ENCODE data around the gene BCAR3. TPM values are rescaled to one million over a fixed set of nuclear protein-coding genes. Genes with fewer than 3 reads are reported as not detected.

BCAR3 gene
- total RNA-seq, 2 donors from 2014 or later, result 45.2 to 47.7 TPM

DNA sequence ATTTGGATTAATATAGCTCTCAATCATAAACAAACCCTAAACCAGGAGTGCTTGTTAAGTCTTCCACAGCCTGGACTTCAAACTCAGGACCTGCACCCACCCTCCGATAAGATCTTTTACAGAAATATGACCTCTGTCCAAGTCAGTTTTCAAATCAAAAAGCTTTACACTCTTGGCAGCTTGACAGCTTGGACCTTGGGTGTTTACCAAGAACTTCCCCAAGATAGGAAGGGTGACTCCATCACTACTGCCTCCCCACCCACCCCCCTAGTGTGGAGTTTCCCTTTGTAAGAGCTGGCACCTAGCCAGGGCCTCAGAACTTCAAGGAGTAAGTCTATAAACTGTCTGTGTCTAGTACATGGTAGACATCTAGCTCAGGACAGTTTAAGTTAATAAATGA, 9.6 kb downstream of the BCAR3 start:
- no peak overlapping the region for H3K27ac ChIP-seq
- no peaks in the 10 kb centered on the region for H3K36me3 ChIP-seq
- no peaks in the 10 kb centered on the region for H3K9me3 ChIP-seq
- TF ChIP-seq, protein P1, sequence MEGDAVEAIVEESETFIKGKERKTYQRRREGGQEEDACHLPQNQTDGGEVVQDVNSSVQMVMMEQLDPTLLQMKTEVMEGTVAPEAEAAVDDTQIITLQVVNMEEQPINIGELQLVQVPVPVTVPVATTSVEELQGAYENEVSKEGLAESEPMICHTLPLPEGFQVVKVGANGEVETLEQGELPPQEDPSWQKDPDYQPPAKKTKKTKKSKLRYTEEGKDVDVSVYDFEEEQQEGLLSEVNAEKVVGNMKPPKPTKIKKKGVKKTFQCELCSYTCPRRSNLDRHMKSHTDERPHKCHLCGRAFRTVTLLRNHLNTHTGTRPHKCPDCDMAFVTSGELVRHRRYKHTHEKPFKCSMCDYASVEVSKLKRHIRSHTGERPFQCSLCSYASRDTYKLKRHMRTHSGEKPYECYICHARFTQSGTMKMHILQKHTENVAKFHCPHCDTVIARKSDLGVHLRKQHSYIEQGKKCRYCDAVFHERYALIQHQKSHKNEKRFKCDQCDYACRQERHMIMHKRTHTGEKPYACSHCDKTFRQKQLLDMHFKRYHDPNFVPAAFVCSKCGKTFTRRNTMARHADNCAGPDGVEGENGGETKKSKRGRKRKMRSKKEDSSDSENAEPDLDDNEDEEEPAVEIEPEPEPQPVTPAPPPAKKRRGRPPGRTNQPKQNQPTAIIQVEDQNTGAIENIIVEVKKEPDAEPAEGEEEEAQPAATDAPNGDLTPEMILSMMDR (IDR thresholded peaks at IDR 0.05), result no peak
- intact Hi-C loops (cut with DNase I), result no loop called here
- no peak overlapping the region for H3K9ac ChIP-seq (ENCODE audit: low read depth in 2 of 2, low read length in 2 of 2)
- H3K27me3 ChIP-seq, result no peaks in the 10 kb centered on the region
- DNase-seq, result peak; percentile 93
- H3K4me3 ChIP-seq, result no peak overlapping the region
- H3K4me1 ChIP-seq, result peaks cover 8% of the 10 kb centered on the region

DNA sequence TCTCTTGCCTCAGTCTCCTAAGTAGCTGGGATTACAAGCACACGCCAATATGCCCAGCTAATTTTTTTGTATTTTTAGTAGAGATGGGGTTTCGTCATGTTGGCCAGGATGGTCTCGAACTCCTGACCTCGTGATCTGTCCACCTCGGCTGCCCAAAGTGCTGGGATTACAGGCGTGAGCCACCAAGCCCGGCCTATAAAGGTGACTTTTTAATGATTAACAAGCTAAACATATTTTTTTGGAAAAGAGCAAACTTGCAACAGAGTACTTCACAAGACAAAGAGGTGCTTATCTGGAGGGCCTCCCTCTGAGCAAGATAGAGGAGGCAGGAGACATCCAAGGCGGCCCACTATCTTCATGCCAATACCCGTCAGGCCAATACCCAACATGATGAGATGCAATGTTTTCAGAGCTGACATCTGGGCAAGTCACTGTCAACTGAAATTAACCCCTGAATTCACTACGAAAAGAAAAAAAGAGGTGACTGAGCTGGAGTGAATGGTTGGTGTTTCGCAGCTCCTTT, 10.5 kb downstream of the BCAR3 start:
- Histone ChIP-seq H3K9me3 (no peaks in the 10 kb centered on the region), H3K4me1 (peaks cover 8% of the 10 kb centered on the region), H3K4me3 (no peak overlapping the region), H3K27me3 (no peaks in the 10 kb centered on the region), H3K9ac (ENCODE audit: low read depth in 2 of 2, low read length in 2 of 2) (no peak overlapping the region), H3K36me3 (no peaks in the 10 kb centered on the region), H3K27ac (no peak overlapping the region)
- intact Hi-C loops (cut with DNase I), result no loop called here
- TF ChIP-seq, protein P1 (IDR thresholded peaks at IDR 0.05), result no peak
- DNase-seq, result no peak

DNA sequence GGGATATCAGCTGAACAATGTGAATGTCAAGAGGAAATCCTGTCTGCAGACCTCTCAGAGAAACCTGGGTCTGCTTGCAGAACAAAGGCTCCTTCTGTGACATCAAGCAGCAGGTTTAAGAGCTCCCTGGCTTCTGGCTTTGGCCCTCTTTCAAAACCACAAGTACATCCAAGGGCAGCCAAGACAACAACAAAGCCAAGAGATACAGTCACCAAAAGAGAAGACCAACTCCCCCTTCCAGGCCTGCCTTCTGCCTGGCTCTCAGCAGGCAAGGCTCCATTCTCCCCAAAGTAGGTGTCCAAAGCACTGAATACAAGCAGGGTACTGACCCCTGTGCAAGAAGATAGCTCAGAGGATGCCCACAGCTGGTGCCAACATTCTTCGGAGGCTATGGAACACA, 11.5 kb downstream of the BCAR3 start:
- intact Hi-C loops (cut with DNase I), result no loop called here
- Histone ChIP-seq H3K4me1 (peaks cover 8% of the 10 kb centered on the region), H3K27me3 (no peaks in the 10 kb centered on the region), H3K9ac (ENCODE audit: low read depth in 2 of 2, low read length in 2 of 2) (no peak overlapping the region), H3K36me3 (no peaks in the 10 kb centered on the region), H3K27ac (no peak overlapping the region), H3K4me3 (no peak overlapping the region), H3K9me3 (no peaks in the 10 kb centered on the region)
- no peak for DNase-seq
- TF ChIP-seq, protein P1 (IDR thresholded peaks at IDR 0.05), result no peak

DNA sequence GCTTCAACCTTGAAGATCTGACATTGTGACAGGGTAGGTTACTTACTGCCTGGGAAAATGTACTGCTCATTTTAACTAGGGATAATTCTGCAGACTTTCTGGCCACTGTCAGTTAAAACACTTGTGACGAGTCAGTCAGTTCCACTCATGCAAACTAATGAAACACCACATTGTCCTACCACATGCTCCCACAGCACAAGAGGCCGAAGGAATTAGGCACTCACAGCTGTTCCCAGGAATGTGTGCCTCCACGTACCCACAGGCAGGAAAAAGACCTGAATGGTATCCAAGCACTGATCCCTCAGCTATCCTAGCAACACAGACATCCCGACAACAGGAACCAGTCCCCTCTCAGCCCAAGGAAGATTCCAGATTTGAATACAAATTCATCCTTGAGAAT, 12.3 kb downstream of the BCAR3 start:
- DNase-seq, result no peak
- intact Hi-C loops (cut with DNase I), result no loop called here
- Histone ChIP-seq H3K27me3 (no peaks in the 10 kb centered on the region), H3K36me3 (no peaks in the 10 kb centered on the region), H3K27ac (no peak overlapping the region), H3K4me1 (peaks cover 8% of the 10 kb centered on the region), H3K4me3 (no peak overlapping the region), H3K9ac (ENCODE audit: low read depth in 2 of 2, low read length in 2 of 2) (no peak overlapping the region), H3K9me3 (no peaks in the 10 kb centered on the region)
- TF ChIP-seq, protein P1 (IDR thresholded peaks at IDR 0.05), result no peak

DNA sequence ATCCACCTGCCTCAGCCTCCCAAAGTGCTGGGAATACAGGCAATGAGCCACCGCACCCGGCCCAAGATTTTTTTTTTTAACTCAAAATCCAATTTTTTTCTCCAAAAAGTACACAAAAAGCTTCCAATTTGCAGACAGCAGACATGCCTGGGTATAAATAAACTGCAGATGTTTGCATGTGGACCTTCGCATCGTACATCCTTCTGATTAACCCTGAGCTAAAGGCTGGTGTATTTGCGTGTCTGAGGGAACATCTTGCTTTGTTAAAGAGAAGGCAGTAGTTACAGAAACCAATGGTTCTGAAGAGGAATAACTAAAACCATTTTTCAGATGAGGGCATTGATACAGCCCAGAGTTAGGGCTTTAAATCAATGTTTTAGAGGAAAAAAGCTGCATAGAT, 12.7 kb downstream of the BCAR3 start:
- peaks cover 8% of the 10 kb centered on the region for H3K4me1 ChIP-seq

More for the DNA sequence above, 12.7 kb downstream of the BCAR3 start:
- no peak for DNase-seq
- no peak overlapping the region for H3K27ac ChIP-seq
- H3K9me3 ChIP-seq, result no peaks in the 10 kb centered on the region
- TF ChIP-seq, protein P1 (IDR thresholded peaks at IDR 0.05), result no peak
- H3K27me3 ChIP-seq, result no peaks in the 10 kb centered on the region
- H3K4me3 ChIP-seq, result no peak overlapping the region
- no peak overlapping the region for H3K9ac ChIP-seq (ENCODE audit: low read depth in 2 of 2, low read length in 2 of 2)
- intact Hi-C loops (cut with DNase I), result no loop called here
- no peaks in the 10 kb centered on the region for H3K36me3 ChIP-seq
